Spleen (tissue), 7 donors: ENCODE measurements around the gene MFAP5.

Experiments
- CTCF ChIP-seq, 11 experiments: fragments of 200-600 bp in 7 of 11; fragments of 450-650 bp in 4 of 11; sonication (generic) in 4 of 11; IDR thresholded peaks in 8 of 11; conservative IDR thresholded peaks in 3 of 11; 1 replicate in 7 of 11; 2 replicates in 4 of 11; pipeline versions ENCODE4 v1.4.0 to v1.8.0; 2016 to 2021; ENCODE audit warnings: antibody characterized with exemption in 11 of 11, inconsistent platforms in 4 of 11, mild to moderate bottlenecking in 1 of 11
- POLR2A ChIP-seq, 3 donors: fragments of 450-650 bp; IDR thresholded peaks; one replicate each; pipeline ENCODE4 v1.5.1; 2017; ENCODE audit warnings: antibody characterized with exemption in 3 of 3, mild to moderate bottlenecking in 1 of 3
- POLR2AphosphoS5 ChIP-seq, 3 donors: sonication (generic); formaldehyde crosslinking; IDR thresholded peaks; one replicate each; pipeline ENCODE4 v1.5.1; 2017; ENCODE audit warnings: antibody characterized with exemption in 3 of 3
- donor health status: DM: no; HTN: no; CAD: no; lungs with moderate emphysema.
- donor health status: DM: no; HTN: no; CAD: no.
- donor health status: DM: no; HTN: no; CAD: no.

- TF ChIP-seq CTCF (IDR thresholded peaks at IDR 0.05 in 8 of 11, conservative IDR thresholded peaks at IDR 0.05 in 3 of 11), result peak in 10 of 11 experiments; percentile 27 to 75 (median 60)
- TF ChIP-seq POLR2AphosphoS5 (IDR thresholded peaks at IDR 0.05), result no peak
- TF ChIP-seq POLR2A (IDR thresholded peaks at IDR 0.05), result no peak
Measured at GRCh38 chr12:8609061-8609570, 53.5 kb downstream of the MFAP5 start.
